CD4-positive, alpha-beta memory T cell (primary cell): ENCODE results near the gene LTBP1. TPM values are rescaled to one million over a fixed set of nuclear protein-coding genes. Genes with fewer than 3 reads are reported as not detected.

Experiments
- CTCF ChIA-PET: fragments of 350-600 bp; sonication (Branson Sonifier 250); formaldehyde crosslinking; loops from one replicate; lab custom pipeline; 2021; ENCODE audit warnings: inconsistent platforms; ENCODE audit not compliant: partially characterized antibody; lab: Charles Lee
- POLR2A ChIA-PET: fragments of 350-600 bp; sonication (Branson Sonifier 250); formaldehyde crosslinking; loops from one replicate; lab custom pipeline; 2021; ENCODE audit not compliant: partially characterized antibody; lab: Charles Lee
- DNase-seq, 5 donors: peaks; one replicate each; pipeline versions ENCODE4 v3.0.0 to v3.0.0-alpha.2; 2020 to 2022; ENCODE audit warnings: mixed read lengths in 1 of 5
- H3K27ac ChIP-seq: one replicate; pipeline ENCODE4 v1.7.0; 2013; ENCODE audit warnings: low read depth, low read length
- H3K27me3 ChIP-seq: 2 replicates; pipeline ENCODE4 v1.7.0; 2013; ENCODE audit warnings: mild to moderate bottlenecking, low read length, moderate library complexity; ENCODE audit not compliant: insufficient read depth
- H3K36me3 ChIP-seq: 2 replicates; pipeline ENCODE4 v1.7.0; 2013; ENCODE audit warnings: mild to moderate bottlenecking, low read length, moderate library complexity; ENCODE audit not compliant: insufficient read depth
- H3K4me1 ChIP-seq: 2 replicates; pipeline ENCODE4 v1.7.0; 2013; ENCODE audit warnings: mild to moderate bottlenecking, low read length, moderate library complexity; ENCODE audit not compliant: insufficient read depth
- H3K4me3 ChIP-seq, 2 donors: one replicate each; pipeline ENCODE4 v1.7.0; 2013; ENCODE audit warnings: low read length in 2 of 2, mild to moderate bottlenecking in 1 of 2
- H3K9me3 ChIP-seq, 2 donors: one replicate each; pipeline ENCODE4 v1.7.0; 2013; ENCODE audit warnings: low read length in 2 of 2, control low read depth in 1 of 2; ENCODE audit not compliant: control insufficient read depth in 1 of 2
- H3K27ac Mint-ChIP-seq, 7 donors: one replicate each; pipeline ENCODE4 v1.8.0; 2020 to 2021; ENCODE audit warnings: mixed read lengths in 7 of 7, mild to moderate bottlenecking in 6 of 7, inconsistent platforms in 3 of 7, moderate library complexity in 3 of 7
- H3K27me3 Mint-ChIP-seq, 2 donors: one replicate each; pipeline ENCODE4 v1.8.0; 2020 to 2021; ENCODE audit warnings: mixed read lengths in 2 of 2
- H3K36me3 Mint-ChIP-seq, 2 donors: one replicate each; pipeline ENCODE4 v1.8.0; 2020 to 2021; ENCODE audit warnings: mixed read lengths in 2 of 2, inconsistent platforms in 1 of 2, mild to moderate bottlenecking in 1 of 2
- H3K4me1 Mint-ChIP-seq, 4 donors: one replicate each; pipeline ENCODE4 v1.8.0; 2020 to 2021; ENCODE audit warnings: mixed read lengths in 4 of 4, mild to moderate bottlenecking in 1 of 4
- H3K4me3 Mint-ChIP-seq, 8 donors: one replicate each; pipeline ENCODE4 v1.8.0; 2020 to 2021; ENCODE audit warnings: mixed read lengths in 8 of 8, mild to moderate bottlenecking in 7 of 8, moderate library complexity in 6 of 8, inconsistent platforms in 3 of 8
- H3K9me3 Mint-ChIP-seq, 8 donors: one replicate each; pipeline ENCODE4 v1.8.0; 2020 to 2021; ENCODE audit warnings: mixed read lengths in 8 of 8, mild to moderate bottlenecking in 5 of 8, inconsistent platforms in 3 of 8, moderate library complexity in 1 of 8
- intact Hi-C: fragments of 100-400 bp; cut with micrococcal nuclease; formaldehyde crosslinking; loops from one replicate; pipeline ENCODE4 v1.15.1; 2023
- polyA plus RNA-seq, 2 donors: library from polyadenylated mRNA; unstranded; fragments of 300-500 nt; fragmentation: Illumina TruSeq; gene quantifications; one replicate each; pipeline ENCODE4 v1.2.3, GENCODE V29; 2021
- total RNA-seq, 2 experiments: library from RNA; stranded (reverse); gene quantifications; one replicate each; pipeline ENCODE4 v1.2.3, GENCODE V29; 2021

Gene LTBP1
- total and polyA plus RNA-seq, 4 experiments from 2014 or later = 0.44 TPM; not detected in 3

DNA sequence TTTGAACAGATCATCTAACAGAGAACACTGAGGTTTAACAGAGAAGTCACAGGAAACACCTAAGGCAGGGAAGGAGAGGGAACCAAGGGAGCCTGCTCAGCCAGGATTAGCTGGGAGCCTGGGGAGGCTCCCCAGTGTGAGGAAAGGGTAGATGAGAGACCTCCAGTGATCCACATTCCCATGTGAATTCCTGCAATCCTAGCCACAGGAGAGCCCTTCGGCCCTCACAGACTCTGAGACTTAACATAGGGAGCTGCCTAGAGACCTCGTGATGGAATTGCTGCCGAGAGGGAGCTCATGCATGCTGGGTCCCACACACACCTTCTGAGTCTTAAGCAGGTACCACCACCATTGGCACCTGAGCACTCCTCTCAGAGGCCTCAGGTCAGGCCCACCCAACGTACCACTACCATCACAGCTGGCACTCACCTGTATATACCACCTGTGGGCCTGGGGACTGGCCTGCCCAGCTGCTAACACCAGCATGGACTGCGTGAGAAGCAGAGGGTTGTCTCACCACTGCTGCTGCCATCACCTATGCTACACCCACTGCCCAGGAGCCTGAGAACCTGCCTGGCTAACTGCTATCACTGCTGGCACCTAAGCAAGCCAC, 303.8 kb downstream of the LTBP1 start:
- H3K27me3 ChIP-seq = no peaks in the 10 kb centered on the region
- Mint-ChIP-seq H3K4me1 (no peaks in the 10 kb centered on the region), H3K36me3 (no peaks in the 10 kb centered on the region), H3K9me3 (no peaks in the 10 kb centered on the region), H3K4me3 (no peak overlapping the region), H3K27me3 (peaks cover 0 to 4% of the 10 kb centered on the region in 2 donors), H3K27ac (no peak overlapping the region)
- DNase-seq = no peak
- no peak overlapping the region for H3K27ac ChIP-seq
- POLR2A ChIA-PET = no interaction called here
- CTCF ChIA-PET = no interaction called here
- no peaks in the 10 kb centered on the region for H3K4me1 ChIP-seq
- H3K4me3 ChIP-seq = no peak overlapping the region
- H3K36me3 ChIP-seq = no peaks in the 10 kb centered on the region
- intact Hi-C loops = no loop called here
- no peaks in the 10 kb centered on the region for H3K9me3 ChIP-seq

DNA sequence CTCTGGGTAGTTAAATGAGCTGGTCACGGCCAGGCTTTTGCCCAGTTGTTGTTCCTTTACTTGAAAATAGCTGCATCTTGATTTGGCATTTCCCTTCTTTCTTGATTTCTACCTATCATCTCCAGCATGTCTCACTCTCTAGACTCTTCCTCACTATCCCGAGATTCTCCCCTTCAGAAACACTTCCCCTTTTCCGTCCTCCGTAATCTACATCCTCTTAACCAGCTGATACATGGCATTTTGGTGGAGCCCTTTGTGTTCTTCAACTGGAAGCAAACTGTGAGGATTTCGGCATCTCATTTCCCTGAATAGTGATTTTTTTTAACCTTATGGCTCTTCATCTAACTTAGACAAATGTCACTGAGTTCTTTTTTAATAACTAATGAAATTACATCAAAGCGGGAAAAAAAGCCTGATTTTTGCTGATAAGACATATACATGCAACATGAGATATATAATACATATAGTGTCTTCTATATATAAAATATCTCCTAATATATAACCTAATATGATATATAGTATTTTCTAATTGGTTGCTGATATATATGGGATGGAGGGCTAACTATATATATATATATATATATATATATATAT, 309.5 kb downstream of the LTBP1 start:
- POLR2A ChIA-PET = no interaction called here
- Mint-ChIP-seq H3K4me3 (no peak overlapping the region), H3K9me3 (peaks cover 0 to 4% (median 0%) of the 10 kb centered on the region in 8 donors)

DNA sequence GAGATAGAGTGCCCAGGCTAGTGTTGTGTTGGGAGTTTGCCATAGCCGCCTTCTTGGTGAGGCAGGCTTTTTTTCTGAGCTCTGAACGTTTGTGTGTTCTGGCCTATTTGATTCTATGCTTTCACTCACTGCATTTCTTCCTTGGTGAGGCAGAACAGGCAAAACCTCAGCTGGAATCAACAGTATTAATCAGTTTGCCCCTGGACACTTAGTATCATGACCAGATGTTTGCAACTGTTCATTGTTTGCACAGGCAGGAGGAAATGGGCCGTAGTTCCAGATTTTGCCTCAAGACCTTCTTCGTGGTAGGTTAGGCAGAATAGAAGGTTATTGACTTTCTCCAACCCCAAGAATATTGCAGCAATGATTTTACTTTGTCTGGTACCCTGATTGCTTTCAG, 311.6 kb downstream of the LTBP1 start:
- DNase-seq = no peak
- H3K27me3 ChIP-seq = no peaks in the 10 kb centered on the region
- H3K9me3 ChIP-seq = no peaks in the 10 kb centered on the region
- no peaks in the 10 kb centered on the region for H3K36me3 ChIP-seq
- Mint-ChIP-seq H3K27me3 (peaks cover 0 to 6% of the 10 kb centered on the region in 2 donors), H3K36me3 (no peaks in the 10 kb centered on the region), H3K4me1 (no peaks in the 10 kb centered on the region), H3K9me3 (peaks cover 0 to 4% (median 0%) of the 10 kb centered on the region in 8 donors), H3K27ac (no peak overlapping the region), H3K4me3 (no peak overlapping the region)
- intact Hi-C loops = no loop called here
- ChIA-PET POLR2A (no interaction called here), CTCF (no interaction called here)
- H3K27ac ChIP-seq = no peak overlapping the region
- no peaks in the 10 kb centered on the region for H3K4me1 ChIP-seq
- no peak overlapping the region for H3K4me3 ChIP-seq

More for the DNA sequence above, 309.5 kb downstream of the LTBP1 start:
- no peak for DNase-seq
- Mint-ChIP-seq H3K36me3 (no peaks in the 10 kb centered on the region), H3K27me3 (peaks cover 0 to 6% of the 10 kb centered on the region in 2 donors), H3K27ac (no peak overlapping the region), H3K4me1 (no peaks in the 10 kb centered on the region)
- CTCF ChIA-PET = no interaction called here
- Histone ChIP-seq H3K36me3 (no peaks in the 10 kb centered on the region), H3K27me3 (no peaks in the 10 kb centered on the region), H3K9me3 (no peaks in the 10 kb centered on the region), H3K4me3 (no peak overlapping the region), H3K27ac (no peak overlapping the region), H3K4me1 (no peaks in the 10 kb centered on the region)
- intact Hi-C loops = no loop called here

DNA sequence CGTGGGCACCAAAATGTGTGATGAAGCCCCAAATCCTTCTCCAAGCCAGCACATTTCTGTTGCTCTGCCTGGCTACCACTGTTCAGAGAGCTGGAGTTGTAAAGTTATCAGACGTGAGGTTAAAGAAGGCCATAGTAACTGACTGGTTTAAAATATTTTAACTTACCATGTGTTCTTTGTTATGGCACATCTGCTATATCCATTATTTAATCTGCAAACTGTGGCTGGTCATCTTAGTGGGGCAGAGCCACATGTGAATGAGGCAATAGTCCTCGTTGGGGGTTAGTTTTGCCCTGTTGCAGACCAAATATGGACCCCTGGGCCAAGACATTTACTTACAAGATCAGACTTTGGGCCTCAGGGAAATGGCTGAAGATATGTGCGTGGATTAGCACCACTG, 315.3 kb downstream of the LTBP1 start:
- POLR2A ChIA-PET = no interaction called here

DNA sequence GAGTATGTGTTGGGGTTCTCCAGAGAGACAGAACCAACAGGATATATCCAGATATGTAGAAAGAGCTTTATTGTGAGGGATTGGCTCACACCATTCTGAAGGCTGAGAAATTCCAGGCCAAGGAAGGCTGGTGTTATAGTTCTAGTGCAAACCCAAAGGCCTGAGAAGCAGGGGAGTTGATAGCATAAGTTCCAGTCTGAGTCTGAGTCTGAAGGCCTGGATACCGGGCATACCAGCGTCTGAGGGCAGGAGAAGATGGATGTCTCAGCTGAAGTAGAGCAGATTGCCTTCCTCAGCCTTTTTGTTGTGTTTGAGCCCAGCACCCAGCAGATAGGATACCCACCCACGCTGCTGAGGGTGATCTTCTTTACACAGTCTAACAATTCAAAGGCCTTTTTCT, 318.0 kb downstream of the LTBP1 start:
- Mint-ChIP-seq H3K36me3 (no peaks in the 10 kb centered on the region), H3K27ac (no peak overlapping the region), H3K9me3 (peaks cover 0 to 5% (median 0%) of the 10 kb centered on the region in 8 donors), H3K4me1 (no peaks in the 10 kb centered on the region), H3K27me3 (peaks cover 0 to 6% of the 10 kb centered on the region in 2 donors), H3K4me3 (no peak overlapping the region)
- H3K9me3 ChIP-seq = no peaks in the 10 kb centered on the region
- DNase-seq = no peak
- no peaks in the 10 kb centered on the region for H3K4me1 ChIP-seq
- no peak overlapping the region for H3K27ac ChIP-seq
- H3K4me3 ChIP-seq = no peak overlapping the region
- ChIA-PET POLR2A (no interaction called here), CTCF (no interaction called here)
- H3K36me3 ChIP-seq = no peaks in the 10 kb centered on the region
- intact Hi-C loops = no loop called here
- no peaks in the 10 kb centered on the region for H3K27me3 ChIP-seq

More for the DNA sequence above, 315.3 kb downstream of the LTBP1 start:
- Mint-ChIP-seq H3K4me1 (no peaks in the 10 kb centered on the region), H3K4me3 (no peak overlapping the region), H3K27me3 (peaks cover 0 to 6% of the 10 kb centered on the region in 2 donors), H3K36me3 (no peaks in the 10 kb centered on the region), H3K27ac (no peak overlapping the region), H3K9me3 (peaks cover 0 to 2% (median 0%) of the 10 kb centered on the region in 8 donors)
- intact Hi-C loops = no loop called here
- Histone ChIP-seq H3K27ac (no peak overlapping the region), H3K9me3 (no peaks in the 10 kb centered on the region), H3K36me3 (no peaks in the 10 kb centered on the region), H3K4me3 (no peak overlapping the region), H3K27me3 (no peaks in the 10 kb centered on the region), H3K4me1 (no peaks in the 10 kb centered on the region)
- no peak for DNase-seq
- CTCF ChIA-PET = no interaction called here

DNA sequence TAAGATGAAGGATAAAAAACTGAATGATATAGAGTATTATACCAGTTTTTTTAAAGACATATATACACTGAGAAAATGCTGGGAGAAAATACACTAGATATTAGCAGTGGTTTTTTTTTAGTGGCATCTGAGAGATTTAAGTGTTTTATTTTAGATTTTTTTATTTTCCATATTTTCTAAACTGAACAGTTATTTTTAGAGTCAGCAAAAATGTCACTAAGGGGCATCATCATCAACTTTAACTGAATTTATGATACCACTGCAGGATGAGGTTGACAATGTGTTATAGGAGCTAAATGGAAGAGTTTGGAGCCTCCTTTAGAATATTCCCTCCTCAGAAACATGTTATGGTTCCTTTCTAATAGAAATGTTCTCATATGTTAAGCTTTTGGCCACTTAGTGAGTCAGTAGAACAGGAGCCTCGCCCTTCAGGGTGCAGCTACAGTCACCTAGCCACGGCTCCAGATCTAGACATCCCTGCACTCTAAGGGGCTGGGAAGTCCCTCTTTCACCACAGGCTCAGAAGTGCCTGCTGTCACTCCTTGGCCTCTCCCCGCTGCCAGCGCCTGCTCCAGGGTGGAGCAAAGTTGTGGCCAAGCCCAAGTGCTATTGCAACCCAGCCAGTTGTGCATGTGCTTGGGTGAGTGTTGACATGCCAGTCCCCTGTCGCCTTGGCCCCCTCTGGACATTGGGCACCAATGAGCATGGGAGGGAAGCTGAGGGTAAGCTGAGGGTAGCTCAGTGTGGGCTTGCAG, 319.0 kb downstream of the LTBP1 start:
- DNase-seq = no peak
- intact Hi-C loops = no loop called here
- no peak overlapping the region for H3K27ac ChIP-seq
- Mint-ChIP-seq H3K36me3 (no peaks in the 10 kb centered on the region), H3K9me3 (peaks cover 0 to 5% (median 0%) of the 10 kb centered on the region in 8 donors), H3K27ac (no peak overlapping the region), H3K4me3 (no peak overlapping the region), H3K4me1 (no peaks in the 10 kb centered on the region), H3K27me3 (peaks cover 0 to 6% of the 10 kb centered on the region in 2 donors)
- H3K36me3 ChIP-seq = no peaks in the 10 kb centered on the region
- CTCF ChIA-PET = no interaction called here
- POLR2A ChIA-PET = no interaction called here
- H3K9me3 ChIP-seq = no peaks in the 10 kb centered on the region
- no peaks in the 10 kb centered on the region for H3K27me3 ChIP-seq
- no peaks in the 10 kb centered on the region for H3K4me1 ChIP-seq
- no peak overlapping the region for H3K4me3 ChIP-seq

DNA sequence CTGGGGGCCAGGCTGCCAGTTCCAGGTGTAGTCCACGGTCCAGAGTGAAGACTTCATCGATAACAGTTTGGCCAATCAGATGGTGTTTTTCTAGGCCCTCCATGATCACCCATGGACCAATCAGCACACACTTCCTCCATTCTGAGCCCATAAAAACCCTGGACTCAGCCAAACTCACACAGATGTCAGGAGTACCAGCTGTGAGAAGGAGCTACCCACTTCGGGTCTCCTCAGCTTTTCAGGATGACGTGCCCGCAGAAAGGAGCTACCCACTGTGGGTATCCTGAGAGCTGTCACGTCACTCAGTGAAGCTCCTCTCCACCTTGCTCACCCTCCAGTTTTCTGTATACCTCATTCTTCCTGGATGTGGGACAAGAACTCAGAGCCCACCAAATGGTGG, 319.7 kb downstream of the LTBP1 start:
- CTCF ChIA-PET = no interaction called here
- Mint-ChIP-seq H3K36me3 (no peaks in the 10 kb centered on the region), H3K4me3 (no peak overlapping the region), H3K9me3 (peaks cover 0 to 5% (median 0%) of the 10 kb centered on the region in 8 donors), H3K4me1 (peaks cover 0 to 6% (median 2%) of the 10 kb centered on the region in 4 donors), H3K27me3 (peaks cover 0 to 1% of the 10 kb centered on the region in 2 donors), H3K27ac (no peak overlapping the region)
- Histone ChIP-seq H3K27me3 (no peaks in the 10 kb centered on the region), H3K36me3 (no peaks in the 10 kb centered on the region), H3K9me3 (no peaks in the 10 kb centered on the region), H3K4me1 (peaks cover 6% of the 10 kb centered on the region), H3K4me3 (no peak overlapping the region), H3K27ac (no peak overlapping the region)
- DNase-seq = no peak
- intact Hi-C loops = no loop called here
- POLR2A ChIA-PET = no interaction called here
